GM12864 (cell line): ENCODE measurements around the gene KCTD10.
"Not testable (repeated sequence)": the region's sequence is repeated elsewhere in the genome, so short reads cannot be mapped to it uniquely, and the experiment has no call there.

ENCODE experiments used
- DNase-seq: peaks from one replicate; pipeline ENCODE4 v3.0.0-alpha.2; 2011; ENCODE audit warnings: low read depth
- H3K4me3 ChIP-seq: 2 replicates; pipeline ENCODE4 v1.5.1; 2011; ENCODE audit warnings: mild to moderate bottlenecking, low read depth, low read length, control low read depth
- CTCF ChIP-seq: IDR thresholded peaks from 2 replicates; pipeline ENCODE4 v1.5.1; 2011; ENCODE audit warnings: low read depth, mild to moderate bottlenecking, moderate library complexity, low read length, control low read depth, inconsistent platforms; ENCODE audit errors: missing control alignments

Gene KCTD10

DNA sequence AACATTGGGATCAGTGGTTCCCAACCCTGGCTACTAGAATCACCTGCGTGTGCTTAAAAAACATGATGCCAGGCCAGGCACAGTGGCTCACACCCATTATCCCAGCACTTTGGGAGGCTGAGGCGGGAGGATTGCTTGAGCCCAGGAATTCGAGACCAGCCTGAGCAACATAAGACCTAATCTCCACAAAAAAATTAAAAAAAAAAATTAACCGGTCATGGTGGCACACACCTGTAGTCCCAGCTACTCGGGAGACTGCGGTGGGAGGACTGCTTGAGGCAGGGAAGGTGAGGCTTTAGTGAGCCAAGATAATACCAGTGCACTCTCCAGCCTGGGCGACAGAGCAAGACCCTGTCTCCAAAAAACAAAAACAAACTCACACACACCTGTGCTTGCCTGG, 2.0 kb downstream of the KCTD10 start:
- TF ChIP-seq CTCF = no peak
- DNase-seq = no peak
- H3K4me3 ChIP-seq = no peak overlapping the region

DNA sequence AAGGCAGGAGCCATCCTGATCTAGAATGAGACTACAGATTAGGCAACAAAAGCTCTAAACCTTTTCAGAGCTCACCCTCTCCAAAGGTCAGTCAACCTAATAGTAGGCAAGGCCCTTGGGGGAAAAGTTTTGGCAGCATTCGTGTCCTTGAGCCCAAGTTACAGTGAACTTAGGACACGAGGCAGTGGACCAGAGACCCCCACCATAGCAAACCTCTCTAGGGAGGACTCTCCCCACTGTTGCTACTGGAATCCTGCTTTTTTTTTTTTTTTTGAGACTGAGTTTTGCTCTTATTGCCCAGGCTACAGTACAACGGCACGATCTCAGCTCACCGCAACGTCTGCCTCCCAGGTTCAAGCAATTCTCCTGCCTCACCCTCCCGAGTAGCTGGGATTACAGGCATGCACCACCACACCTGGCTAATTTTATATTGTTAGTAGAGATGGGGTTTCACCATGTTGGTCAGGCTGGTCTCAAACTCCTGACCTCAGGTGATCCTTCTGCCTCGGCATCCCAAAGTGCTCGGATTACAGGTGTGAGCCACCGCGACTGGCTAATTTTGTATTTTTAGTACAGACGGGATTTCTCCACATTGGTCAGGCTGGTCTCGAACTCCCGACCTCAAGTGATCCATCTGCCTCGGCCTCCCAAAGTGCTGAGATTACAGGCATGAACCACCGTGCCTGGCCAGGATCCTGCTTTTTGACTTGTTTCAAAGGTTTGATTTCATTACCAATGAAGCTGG, 3.4 kb downstream of the KCTD10 start:
- H3K4me3 ChIP-seq, DNase-seq: not testable (repeated sequence)

DNA sequence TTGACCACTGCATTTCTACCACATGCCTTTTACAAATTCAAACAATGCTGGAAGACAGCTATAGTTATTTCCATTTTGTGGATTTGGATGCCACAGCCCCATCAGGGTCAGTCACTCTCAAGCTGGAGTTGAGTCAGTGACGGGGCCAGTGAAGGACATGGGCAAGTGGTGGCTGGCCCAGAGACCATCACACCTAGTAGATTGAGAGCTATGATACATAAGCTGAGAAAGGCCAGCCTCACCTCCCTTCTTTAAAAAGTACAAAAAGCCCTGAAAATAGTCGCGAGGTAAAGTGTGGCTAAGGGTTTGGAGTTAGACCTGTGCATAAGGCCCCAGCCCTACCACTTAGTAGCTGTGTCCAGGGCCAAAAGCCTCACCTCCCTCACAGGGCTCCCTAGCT, 4.1 kb downstream of the KCTD10 start:
- H3K4me3 ChIP-seq = no peak overlapping the region
- no peak for DNase-seq
- no peak for TF ChIP-seq CTCF

DNA sequence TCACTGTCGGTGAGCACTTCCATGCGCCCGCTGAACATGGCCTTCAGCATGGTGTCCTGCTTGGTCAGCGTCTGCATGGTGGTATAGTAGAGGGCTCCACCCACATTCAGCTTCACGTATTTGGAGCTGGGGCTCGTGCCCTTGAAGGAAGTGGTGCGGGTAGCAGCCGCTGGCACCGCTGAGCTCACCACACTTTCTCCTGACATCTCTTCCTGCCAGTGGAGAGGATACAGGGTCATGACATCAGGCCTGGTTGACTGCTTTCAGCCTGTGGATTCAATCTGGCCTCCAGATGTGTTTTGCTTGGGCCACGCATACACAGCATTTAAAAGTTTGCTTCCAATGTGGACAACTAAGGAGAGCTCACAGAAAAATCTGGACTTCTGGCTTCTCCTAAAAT, 7.6 kb downstream of the KCTD10 start:
- no peak for DNase-seq
- no peak overlapping the region for H3K4me3 ChIP-seq
- TF ChIP-seq CTCF = no peak

GRCh38 chr12:109467978-109468676, 9.0 kb downstream of the KCTD10 start:
- no peak for TF ChIP-seq CTCF
- H3K4me3 ChIP-seq = no peak overlapping the region
- DNase-seq = no peak

GRCh38 chr12:109466821-109467220, 10.3 kb downstream of the KCTD10 start:
- H3K4me3 ChIP-seq = no peak overlapping the region
- TF ChIP-seq CTCF = no peak
- no peak for DNase-seq

GRCh38 chr12:109466305-109466704, 10.8 kb downstream of the KCTD10 start:
- no peak for DNase-seq
- no peak for TF ChIP-seq CTCF
- no peak overlapping the region for H3K4me3 ChIP-seq
